ENCODE results near the gene WDR82.

Gene WDR82

DNA sequence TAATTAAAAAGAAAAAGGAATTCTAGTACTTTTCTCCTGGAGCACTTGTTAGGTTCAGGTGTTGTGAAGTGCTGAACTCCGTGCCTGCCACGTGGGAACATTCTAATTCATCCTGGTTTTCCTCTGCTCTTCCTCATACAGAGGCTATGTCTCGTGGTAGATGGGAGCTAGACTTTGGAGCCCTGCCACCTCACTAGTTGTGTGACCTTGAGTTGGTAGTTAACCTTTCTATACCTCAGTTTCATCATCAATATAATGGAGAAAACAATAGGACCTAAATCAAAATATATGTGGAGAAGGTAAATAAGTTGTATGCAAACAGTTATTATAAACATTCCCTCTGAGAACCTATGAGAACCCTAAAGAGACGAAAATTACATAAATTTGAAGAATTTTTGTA lies 69.9 kb downstream of the WDR82 start:
- Histone ChIP-seq H3K79me2 (ENCODE audit: insufficient read depth, low read depth) (no peaks in the 10 kb centered on the region), H3K4me3 (IDR thresholded peaks at IDR 0.05; ENCODE audit: insufficient read depth, low read depth, low read length) (no peak overlapping the region), H3K27me3 (ENCODE audit: insufficient read depth, low read depth) (no peaks in the 10 kb centered on the region), H3K4me2 (no peak overlapping the region), H2AFZ (ENCODE audit: low read depth) (no peak overlapping the region), H4K20me1 (ENCODE audit: insufficient read depth) (no peaks in the 10 kb centered on the region), H3K4me1 (ENCODE audit: low read depth, poor library complexity, severe bottlenecking) (peaks cover 26% of the 10 kb centered on the region), H3K27ac (no peak overlapping the region), H3K36me3 (ENCODE audit: insufficient read depth) (peaks cover 3% of the 10 kb centered on the region; the same call in 1 of the 2 replicates), H3K9ac (no peak overlapping the region)
- TF ChIP-seq CTCF (conservative IDR thresholded peaks at IDR 0.05; ENCODE audit: low read depth, low read length): no peak

- H3K4me2 ChIP-seq: no peak overlapping the region
- no peak for TF ChIP-seq CTCF (conservative IDR thresholded peaks at IDR 0.05; ENCODE audit: low read depth, low read length)
- peak overlapping the region; percentile 61; the same call in 1 of the 2 replicates for H3K27ac ChIP-seq
- no peaks in the 10 kb centered on the region for H3K79me2 ChIP-seq (ENCODE audit: insufficient read depth, low read depth)
- H3K36me3 ChIP-seq (ENCODE audit: insufficient read depth): peaks cover 3% of the 10 kb centered on the region; the same call in 1 of the 2 replicates
- H3K9ac ChIP-seq: no peak overlapping the region
- H3K27me3 ChIP-seq (ENCODE audit: insufficient read depth, low read depth): no peaks in the 10 kb centered on the region
- no peak overlapping the region for H3K4me3 ChIP-seq (IDR thresholded peaks at IDR 0.05; ENCODE audit: insufficient read depth, low read depth, low read length)
- no peaks in the 10 kb centered on the region for H4K20me1 ChIP-seq (ENCODE audit: insufficient read depth)
- H2AFZ ChIP-seq (ENCODE audit: low read depth): no peak overlapping the region
- peaks cover 52% of the 10 kb centered on the region for H3K4me1 ChIP-seq (ENCODE audit: low read depth, poor library complexity, severe bottlenecking)
Measured at GRCh38 chr3:52205727-52206372, 72.6 kb downstream of the WDR82 start.

Data from KMS-11 (cell line).